Activated gamma-delta T cell treated with anti-CD3 and anti-CD28 coated beads, Interleukin-2, amount 50 U/mL, for 16 hours (primary cell): ENCODE data around the gene DHX34.
"Not testable (repeated sequence)": the region's sequence is repeated elsewhere in the genome, so short reads cannot be mapped to it uniquely, and the experiment has no call there.

ENCODE experiments used
- DNase-seq: peaks from one replicate; pipeline ENCODE4 v3.0.0-alpha.2; 2020; ENCODE audit warnings: low read depth

Gene DHX34

DNA sequence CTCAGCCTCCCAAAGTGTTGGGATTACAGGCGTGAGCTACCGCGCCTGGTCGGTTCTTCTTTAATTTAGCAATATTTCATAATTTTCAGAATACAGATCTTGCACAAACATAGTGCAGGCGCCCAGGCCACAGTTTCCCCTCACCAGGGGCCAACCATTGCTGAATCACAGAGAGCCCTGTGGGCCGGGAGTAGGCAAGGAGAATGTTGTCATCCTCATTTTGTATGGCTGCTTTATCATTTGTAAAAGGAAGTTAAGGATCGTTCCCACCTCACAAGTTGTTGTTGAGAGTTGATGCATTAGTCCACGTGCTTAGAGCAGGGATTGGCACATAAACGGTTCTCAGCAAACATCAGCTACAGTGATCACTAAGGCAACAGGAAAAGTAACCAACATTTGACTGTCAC lies 40.0 kb downstream of the DHX34 start:
- DNase-seq = no peak

DNA sequence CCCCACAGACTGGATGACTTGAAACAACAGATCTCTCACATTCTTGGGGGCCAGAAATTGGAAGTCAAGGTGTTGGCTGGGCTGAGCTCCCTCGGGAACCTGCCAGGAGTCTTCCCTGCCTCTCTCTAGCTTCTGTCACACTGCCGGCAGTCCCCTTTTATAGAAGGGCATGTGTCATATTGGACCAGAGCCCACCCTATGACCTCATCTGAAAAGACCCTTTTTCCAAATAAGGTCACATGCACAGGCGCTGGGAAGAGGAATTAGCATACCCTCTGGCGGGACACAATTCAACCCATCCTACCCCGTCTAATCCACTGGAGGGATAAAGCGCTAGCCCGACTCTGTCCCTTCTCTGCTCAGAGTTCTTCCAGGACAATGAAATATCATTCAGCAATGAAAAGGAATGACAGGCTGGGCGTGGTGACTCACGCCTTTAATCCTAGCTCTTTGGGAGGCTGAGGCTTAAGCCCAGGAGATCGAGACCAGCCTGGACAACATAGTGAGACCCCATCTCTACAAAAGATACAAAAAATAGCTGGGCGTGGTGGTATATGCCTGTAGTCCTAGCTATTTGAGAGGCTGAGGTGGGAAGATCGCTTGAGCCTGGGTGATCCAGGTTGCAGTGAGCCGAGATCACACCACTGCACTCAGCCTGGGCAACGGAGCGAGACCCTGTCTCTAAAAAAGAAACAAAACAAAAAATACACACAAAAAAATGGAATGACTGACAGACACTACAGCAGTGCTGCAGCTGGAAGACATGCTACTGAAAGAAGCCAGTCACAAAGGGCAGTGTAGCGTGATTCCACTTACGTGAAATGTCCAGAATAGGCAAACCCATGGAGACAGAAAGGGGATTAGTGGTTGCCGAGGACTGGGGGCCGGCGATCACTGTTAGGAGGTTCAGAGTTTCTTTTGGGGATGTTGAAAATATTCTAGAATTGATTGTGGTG lies 41.7 kb downstream of the DHX34 start:
- DNase-seq = no peak

DNA sequence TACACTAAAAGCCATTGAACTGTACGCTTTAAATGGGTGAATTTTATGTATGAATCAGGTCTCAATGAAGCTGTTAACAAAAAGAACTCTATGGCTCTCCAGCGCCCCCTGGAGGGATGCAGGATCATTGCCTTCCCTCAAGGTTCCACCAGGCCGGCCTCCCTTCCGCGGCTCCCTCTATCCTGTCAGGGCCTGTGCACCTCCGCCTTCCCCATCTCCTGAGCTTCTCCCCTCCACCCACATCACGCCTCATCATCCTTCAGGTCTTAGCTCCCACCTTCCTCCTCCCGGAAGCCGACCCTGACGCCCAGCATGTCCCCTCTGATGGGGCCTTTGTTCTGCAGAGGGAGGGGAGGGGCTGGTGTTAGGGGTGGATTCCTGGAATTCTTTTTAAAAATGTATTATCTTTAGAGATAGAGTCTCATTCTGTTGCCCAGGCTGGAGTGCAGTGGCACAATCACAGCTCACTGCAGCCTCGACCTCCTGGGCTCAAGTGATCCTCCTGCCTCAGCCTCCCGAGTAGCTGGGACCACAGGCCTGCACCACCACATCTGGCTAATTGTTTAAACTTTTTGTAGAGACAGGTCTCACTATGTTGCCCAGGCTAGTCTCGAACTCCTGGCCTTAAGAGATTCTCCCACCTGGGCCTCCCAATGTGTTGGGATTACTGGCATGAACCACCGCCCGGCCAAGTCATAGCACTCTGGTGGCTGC lies 42.6 kb downstream of the DHX34 start:
- peak; percentile 77 for DNase-seq

DNA sequence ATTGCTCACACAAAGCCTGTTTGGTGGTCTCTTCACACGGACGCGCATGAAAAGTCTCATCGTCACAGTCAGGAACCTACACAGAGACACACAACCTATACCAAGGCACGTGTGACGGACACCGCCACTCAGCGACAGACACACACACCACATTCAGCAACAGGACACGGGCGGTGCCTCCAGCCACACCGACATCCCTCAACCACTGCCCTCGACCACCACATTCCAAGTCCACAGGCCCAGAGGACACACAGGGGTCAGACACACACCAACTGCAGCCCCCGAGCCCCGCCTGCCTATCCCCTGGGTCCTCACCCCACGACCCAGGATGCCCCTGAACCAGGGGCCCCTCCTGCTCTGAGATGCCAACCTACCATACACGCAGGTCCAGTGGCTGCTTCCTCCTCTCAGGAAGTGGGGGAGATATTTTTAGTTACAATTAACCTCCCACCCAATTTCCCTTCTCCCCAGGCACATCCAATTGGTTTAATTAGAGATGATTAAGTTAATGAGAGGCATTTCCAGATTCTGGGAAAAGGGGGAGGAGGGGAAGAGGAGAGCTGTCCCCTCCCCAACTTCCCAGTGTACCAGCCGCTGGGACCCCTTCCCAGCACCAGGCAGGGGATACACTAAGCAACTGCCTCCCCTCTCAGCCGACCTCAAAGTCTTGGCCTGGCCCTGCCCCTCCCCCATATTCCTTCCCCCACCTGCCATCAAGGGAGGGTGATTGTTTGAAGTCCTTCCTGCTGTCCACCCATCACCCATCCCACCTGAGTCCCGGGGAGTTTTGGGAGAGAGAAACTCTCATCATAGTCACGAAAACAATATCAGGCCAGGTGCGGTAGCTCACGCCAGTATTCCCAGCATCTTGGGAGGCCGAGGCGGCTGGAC lies 49.8 kb downstream of the DHX34 start:
- DNase-seq = no peak

DNA sequence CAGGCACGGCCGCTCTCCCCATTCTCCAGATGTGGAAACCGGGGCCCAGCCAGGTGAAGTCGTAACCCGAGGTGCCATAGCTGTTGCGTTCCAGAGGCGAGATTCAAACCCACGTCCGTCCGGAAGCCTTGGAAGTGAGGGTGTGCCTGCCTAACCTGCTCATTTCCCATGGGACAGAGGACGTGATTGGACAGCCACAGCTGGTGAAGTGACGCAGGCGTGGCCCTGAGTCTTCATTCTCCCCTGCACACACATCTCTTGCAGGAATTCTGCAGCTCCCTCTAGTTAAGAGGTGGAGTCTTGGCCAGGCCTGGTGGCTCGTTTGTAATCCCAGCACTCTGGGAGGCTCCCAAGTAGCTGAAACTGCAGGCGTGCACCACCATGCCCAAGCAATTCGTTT lies 53.4 kb downstream of the DHX34 start:
- no peak for DNase-seq

DNA sequence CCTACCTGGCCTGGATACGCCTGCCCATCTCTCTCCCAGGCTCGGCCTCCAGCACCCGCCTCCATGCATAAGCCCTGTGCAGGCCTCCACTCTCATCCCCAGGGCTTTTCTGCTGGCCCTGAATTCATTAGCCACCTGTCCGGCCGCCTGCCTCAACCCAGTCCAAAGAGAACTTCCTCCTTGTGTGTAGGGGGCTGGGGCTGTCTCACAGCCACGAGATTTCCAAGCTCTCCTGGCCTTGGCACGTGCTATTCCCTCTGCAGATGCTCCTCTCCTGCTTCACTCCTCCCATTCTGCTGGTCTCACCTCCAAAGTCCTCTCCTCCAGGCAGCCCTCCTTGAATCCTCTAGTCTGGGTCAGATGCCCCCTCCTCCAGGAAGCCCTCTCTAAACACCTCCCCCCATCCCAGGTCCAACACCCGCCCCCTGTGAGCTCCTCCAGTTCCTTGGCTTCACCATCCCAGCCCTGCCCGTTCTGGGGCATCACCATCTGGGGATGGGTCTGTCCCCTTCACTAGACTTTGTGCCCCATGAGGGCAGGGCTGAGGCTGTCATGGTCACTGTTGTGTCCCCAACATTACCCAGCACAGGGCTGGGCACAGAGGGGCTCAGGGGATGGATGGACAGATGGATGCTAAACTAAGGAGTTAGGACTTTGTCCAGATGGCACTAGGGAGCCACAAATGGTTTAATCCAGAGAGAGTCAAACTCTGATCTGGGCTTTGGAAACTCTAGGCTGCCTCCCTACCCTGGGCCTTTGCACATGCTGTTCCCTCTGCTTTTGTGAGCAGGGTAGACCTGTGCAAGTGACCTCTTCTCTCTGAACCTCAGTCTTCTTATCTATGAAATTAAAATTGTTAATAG lies 55.5 kb downstream of the DHX34 start:
- DNase-seq = no peak

DNA sequence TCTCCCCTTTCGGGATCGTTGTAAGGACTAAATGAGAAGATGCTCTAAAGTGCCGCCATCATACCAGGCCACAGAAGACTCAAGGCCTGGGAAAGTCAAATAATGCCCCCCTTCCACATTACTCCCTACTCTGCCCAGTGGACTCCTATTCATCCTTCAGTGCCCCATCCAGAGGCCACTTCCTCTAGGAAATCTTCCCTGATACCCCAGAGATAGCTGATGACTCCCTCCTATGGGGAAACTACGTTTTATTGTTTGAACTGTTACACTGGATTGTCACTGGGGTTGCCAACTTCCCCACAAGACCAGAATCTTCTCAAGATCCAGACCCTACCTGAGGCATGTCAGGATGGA lies 56.1 kb downstream of the DHX34 start:
- no peak for DNase-seq

DNA sequence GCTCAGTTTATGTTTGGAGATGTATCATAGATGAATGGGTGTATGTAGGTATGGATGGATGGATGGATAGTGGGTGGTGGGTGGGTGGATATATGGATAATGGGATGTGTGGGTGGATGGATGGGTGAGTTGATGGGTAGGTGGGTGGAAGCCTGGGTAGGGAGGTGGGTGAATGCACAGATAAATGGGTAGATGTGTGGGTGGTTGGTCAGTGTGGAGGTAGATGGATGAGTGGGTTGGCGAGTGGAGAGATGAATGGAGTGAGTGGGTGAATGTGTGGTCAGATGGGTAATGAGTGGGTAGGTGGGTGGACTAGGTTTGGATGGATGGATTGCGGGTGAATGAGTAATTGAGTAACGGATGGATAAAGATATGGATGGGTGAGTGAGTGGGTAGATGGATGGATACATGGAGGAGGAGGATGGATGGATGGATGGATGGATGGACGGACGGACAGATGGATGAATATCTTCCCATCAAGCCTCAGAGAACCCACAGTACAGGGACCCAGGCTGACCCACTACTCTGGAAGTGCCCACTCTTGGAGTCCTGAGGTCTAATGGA lies 56.8 kb downstream of the DHX34 start:
- DNase-seq = no peak

DNA sequence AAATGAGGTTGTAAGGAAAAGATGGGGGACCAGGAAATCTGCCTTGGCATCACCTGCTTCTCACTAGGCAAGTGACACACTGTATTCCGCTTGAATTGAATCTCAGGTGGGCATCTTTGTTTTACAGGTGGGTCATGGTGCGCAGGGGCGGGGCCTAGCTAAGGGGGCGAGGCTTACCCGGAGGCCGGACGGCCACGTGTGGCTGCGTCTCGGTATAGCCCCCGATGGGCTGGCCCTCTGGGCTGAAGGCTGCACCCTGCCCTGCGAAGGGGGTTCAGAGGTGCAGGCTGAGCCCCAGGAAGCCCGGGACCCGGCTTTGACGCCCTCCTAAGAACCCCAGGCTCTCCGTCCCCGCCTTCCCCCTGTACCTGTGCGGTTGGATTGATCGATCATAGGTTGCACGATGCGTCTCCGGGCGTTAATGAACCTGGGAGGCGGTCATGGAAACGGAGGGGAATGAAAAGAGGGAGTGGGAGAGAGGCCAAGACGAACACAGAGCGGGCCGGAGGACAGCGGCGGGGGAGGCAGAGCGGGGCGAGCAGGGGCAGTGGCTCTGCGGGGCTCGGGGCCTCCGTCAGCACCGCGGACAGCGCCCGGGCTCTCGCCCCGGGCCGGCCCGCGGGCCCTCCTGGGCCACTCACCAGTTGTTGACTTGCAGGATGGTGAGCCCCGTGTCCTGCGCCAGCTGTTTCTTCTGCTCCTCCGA lies 57.7 kb downstream of the DHX34 start:
- DNase-seq = no peak

DNA sequence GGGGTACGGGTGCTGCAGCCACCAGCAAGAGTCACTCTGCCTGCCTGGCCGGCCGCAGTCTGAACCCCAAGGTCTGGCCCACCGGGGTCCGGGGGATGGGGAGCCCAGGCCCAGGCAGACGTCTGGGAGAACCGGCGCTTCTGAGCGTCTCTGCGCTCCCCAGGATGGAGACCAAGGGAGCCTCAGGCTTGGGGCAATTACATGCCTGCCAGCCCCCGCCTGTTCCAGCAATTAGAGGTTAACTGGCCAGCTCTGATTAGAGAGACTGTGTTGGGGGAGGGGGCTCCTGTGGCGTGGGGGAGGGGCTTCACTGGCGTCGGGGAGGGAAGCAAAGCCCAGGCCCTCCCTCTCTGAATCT lies 58.3 kb downstream of the DHX34 start:
- DNase-seq = no peak

DNA sequence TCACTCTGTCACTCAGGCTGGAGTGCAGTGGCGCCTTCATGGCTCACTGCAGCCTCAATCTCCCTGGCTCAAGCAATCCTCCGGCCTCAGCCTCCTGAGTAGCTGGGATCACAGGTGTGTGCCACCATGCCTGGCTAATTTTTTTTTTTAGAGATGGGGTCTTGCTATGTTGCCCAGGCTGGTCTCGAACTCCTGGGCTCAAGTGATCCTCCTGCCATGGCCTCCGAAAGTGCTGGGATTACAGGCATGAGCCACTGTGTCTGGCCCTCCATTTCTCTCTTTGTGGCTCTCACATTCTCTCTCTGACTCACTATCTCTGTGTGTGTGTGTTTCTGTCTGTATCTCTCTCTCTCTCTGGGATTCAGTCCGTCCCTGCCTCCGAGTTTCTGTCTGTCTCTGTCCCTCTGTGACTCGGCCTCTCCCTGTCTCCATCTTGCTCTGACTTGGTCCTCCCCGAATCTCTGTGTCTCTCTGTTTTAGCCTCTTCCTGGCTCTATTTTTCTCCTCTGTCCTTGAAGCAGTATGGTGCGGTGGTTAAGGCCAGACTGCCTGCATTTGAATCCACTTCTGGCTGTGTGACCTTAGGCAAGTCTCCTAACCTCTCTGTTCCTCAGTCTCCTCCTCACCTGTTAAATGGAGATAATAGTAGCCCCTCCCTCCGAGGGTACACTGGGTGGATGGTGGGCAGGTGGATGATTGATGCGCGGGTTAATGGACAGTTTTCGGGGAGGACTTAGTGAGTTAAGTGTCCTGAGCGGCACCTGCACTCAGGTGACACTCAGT lies 59.2 kb downstream of the DHX34 start:
- no peak for DNase-seq

DNA sequence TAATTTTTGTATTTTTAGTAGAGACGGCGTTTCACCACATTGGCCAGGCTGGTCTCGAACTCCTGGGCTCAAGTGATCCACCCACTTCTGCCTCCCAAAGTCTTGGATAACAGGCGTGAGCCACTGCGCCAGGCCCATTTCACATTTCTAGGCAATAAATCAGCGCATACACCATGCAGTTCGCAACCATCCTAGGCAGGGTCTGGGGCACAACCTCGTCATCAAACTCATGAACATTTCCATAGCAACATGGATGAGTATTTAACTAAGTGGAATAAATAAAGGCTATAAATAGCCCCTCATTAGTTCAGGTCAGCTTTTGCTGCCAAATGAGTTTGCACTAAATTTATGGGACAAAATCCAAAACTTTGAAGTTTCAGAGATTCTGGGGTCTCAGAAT lies 62.0 kb downstream of the DHX34 start:
- DNase-seq = no peak

DNA sequence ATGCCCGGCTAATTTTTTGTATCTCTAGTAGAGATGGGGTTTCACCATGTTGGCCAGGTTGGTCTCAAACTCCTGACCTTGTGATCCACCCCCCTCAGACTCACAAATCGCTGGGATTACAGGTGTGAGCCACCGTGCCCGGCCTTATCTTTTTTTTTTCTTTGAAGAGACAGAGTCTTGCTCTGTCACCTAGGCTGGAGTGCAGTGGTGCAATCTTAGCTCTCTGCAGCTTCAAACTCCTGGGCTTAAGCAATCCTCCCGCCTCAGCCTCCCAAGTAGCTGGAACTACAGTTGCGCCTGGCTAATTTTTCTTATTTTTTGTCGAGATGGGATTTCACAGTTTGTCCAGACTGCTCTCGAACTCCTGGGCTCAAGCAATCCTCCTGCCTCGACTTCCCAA lies 62.6 kb downstream of the DHX34 start:
- DNase-seq = not testable (repeated sequence)

DNA sequence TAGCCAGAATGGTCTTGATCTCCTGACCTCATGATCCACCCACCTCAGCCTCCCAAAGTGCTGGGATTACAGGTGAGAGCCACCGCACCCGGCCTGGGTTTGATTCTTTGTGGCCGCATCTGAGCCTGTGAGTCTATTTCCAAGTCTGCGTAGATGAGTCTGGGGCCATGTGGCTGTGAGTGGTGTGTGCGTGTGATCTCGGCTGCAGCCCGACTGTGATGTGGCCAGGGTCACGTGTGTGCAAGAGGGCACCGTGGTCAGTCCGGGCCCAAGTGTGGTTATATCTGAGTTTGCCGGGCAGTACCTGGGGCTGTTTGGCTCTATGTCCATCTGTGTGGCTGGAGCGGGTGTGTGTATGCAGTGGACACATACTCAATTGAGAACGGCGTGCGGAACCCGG lies 64.8 kb downstream of the DHX34 start:
- DNase-seq = no peak

DNA sequence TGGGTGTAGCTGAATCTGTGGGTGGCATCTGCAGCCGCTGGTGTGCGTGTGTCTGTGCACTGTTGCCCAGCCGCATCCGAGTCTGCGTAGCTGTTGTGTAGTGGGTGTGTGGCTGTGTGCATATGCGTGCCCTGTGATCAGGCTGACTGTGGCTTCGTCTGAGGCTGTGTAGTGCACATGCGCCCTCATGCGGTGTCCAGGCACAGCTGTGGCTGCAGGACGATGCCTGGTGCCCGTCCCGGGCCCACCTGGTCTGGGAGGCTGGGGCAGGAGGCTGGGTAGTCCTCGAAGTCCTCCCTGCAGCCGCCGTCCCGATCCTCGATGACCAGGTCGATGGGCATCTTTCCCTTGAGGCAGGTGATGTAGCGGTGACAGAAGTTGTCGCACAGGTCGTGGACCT lies 65.4 kb downstream of the DHX34 start:
- DNase-seq = no peak

DNA sequence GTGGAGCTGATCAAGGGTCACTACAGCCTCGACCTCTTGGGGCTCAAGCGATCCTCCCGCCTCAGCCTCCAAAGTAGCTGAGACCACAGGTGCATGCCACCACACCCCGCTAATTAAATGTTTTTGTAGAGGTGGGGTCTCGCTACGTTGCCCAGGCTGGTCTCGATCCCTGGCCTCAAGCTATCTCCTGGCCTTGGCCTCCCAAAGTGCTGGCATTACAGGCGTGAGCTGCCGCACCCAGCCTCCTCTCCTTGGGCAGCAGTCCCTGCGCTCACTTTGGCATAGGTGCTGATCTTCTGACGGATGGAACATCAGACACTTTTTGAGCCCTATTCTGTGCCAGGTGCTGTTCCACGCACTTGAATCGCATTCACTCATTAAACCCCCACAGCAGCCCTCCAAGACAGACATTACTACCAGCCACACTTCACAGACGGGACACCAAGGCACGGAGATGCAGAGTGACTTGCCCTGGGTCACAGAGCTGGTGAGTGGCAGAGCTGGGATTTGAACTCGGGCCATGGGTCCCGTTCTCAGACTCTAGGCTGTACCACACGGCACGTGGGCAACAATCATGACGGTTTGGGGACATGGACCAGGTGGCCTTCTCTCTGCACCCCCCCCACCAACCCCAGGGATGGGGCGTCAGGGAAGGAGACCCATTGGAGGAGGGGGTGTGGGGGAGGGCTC lies 67.0 kb downstream of the DHX34 start:
- DNase-seq = no peak

DNA sequence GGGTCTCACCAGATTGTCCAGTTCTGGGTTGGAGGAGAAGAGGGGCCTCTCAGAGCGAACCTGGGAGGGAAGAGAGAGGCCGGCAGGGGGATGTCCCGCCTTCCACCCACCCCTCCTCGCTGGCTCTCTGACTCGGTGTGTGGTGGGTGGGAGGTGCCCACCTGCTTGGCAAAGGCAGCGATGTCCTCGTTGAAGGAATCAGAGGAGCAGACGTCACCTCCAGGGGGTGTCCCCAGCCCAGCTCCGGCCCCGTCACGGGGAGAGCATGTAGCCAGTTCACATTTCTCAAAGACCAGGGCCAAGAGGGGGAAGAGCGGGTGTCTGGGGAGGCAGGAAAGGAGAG lies 67.5 kb downstream of the DHX34 start:
- DNase-seq = no peak

DNA sequence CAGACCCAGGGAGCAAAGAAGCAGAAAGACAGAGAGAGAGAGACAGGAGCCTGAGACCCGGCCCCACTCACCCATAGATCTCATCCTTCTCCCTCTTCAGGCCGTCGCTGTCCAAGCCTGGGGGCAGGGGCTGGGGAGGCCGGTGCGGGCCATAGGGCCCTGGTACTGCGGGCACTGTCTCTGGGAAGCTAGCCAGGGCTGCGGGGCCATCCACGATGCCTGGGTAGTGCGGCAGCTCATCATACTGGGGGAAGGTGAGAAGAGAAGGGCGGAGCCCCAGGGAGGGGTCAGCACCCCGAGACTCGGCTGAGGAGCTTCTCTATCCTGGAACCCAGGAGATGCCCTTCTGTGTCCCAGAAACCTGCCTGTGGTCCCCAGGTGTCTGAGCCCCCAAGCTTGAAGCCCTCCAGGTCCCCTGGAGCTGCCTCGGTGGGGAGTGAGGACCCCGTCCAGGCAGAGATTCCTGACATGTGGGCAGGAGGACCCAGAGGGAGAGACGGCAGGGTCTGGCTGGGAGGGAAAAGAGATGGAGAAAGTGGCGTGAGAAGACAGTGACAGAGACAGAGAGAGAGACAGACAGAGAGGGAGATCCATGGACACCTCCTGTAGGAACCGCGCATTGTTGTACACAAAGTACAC lies 68.1 kb downstream of the DHX34 start:
- no peak for DNase-seq
